ENCODE data around the gene LRRC23. TPM values are rescaled to one million over a fixed set of nuclear protein-coding genes. Genes with fewer than 3 reads are reported as not detected.
"Not testable (repeated sequence)": the region's sequence is repeated elsewhere in the genome, so short reads cannot be mapped to it uniquely, and the experiment has no call there.

LRRC23 gene
- total RNA-seq = 4.3 TPM

- Histone ChIP-seq H3K9me3 (ENCODE audit: low read depth, low read length) (no peaks in the 10 kb centered on the region), H3K27me3 (ENCODE audit: insufficient read depth, low read length) (no peaks in the 10 kb centered on the region), H3K4me3 (ENCODE audit: low read length) (peak within 1 kb of the TSS; percentile 56), H3K4me1 (ENCODE audit: insufficient read depth, low read length) (peaks cover 24% of the 10 kb centered on the region)
These were observed at the start of gene LRRC23 for GRCh38 chr12:6904280-6905276. LRRC23 (plus strand) TSS chr12:6904822; CDS start chr12:6905634, 812 bp downstream.

GRCh38 chr12:6855322-6855721 is 49.3 kb upstream of the LRRC23 start:
- Histone ChIP-seq H3K27me3 (ENCODE audit: insufficient read depth, low read length) (no peaks in the 10 kb centered on the region), H3K4me1 (ENCODE audit: insufficient read depth, low read length) (peaks cover 27% of the 10 kb centered on the region), H3K9me3 (ENCODE audit: low read depth, low read length) (no peaks in the 10 kb centered on the region), H3K4me3 (ENCODE audit: low read length) (no peak overlapping the region)

- no peak overlapping the region for H3K4me3 ChIP-seq (ENCODE audit: low read length)
- H3K4me1 ChIP-seq (ENCODE audit: insufficient read depth, low read length) = peaks cover 7% of the 10 kb centered on the region
- H3K27me3 ChIP-seq (ENCODE audit: insufficient read depth, low read length) = no peaks in the 10 kb centered on the region
- no peaks in the 10 kb centered on the region for H3K9me3 ChIP-seq (ENCODE audit: low read depth, low read length)
These were observed 45.8 kb upstream of the LRRC23 start for GRCh38 chr12:6858799-6859198.

GRCh38 chr12:6860116-6860515 is 44.5 kb upstream of the LRRC23 start:
- Histone ChIP-seq H3K9me3 (ENCODE audit: low read depth, low read length) (no peaks in the 10 kb centered on the region), H3K4me1 (ENCODE audit: insufficient read depth, low read length) (no peaks in the 10 kb centered on the region), H3K4me3 (ENCODE audit: low read length) (no peak overlapping the region), H3K27me3 (ENCODE audit: insufficient read depth, low read length) (no peaks in the 10 kb centered on the region)

- no peaks in the 10 kb centered on the region for H3K9me3 ChIP-seq (ENCODE audit: low read depth, low read length)
These were observed 43.7 kb upstream of the LRRC23 start for GRCh38 chr12:6860942-6861341.

GRCh38 chr12:6861391-6861790 is 43.2 kb upstream of the LRRC23 start:
- Histone ChIP-seq H3K4me3 (ENCODE audit: low read length) (no peak overlapping the region), H3K4me1 (ENCODE audit: insufficient read depth, low read length) (peaks cover 1% of the 10 kb centered on the region), H3K27me3 (ENCODE audit: insufficient read depth, low read length) (no peaks in the 10 kb centered on the region), H3K9me3 (ENCODE audit: low read depth, low read length) (no peaks in the 10 kb centered on the region)

More at GRCh38 chr12:6860942-6861341, 43.7 kb upstream of the LRRC23 start:
- Histone ChIP-seq H3K4me1 (ENCODE audit: insufficient read depth, low read length) (no peaks in the 10 kb centered on the region), H3K4me3 (ENCODE audit: low read length) (no peak overlapping the region), H3K27me3 (ENCODE audit: insufficient read depth, low read length) (no peaks in the 10 kb centered on the region)

GRCh38 chr12:6863033-6863432 is 41.6 kb upstream of the LRRC23 start:
- Histone ChIP-seq H3K4me1 (ENCODE audit: insufficient read depth, low read length) (peaks cover 9% of the 10 kb centered on the region), H3K27me3 (ENCODE audit: insufficient read depth, low read length) (no peaks in the 10 kb centered on the region), H3K4me3 (ENCODE audit: low read length) (no peak overlapping the region), H3K9me3 (ENCODE audit: low read depth, low read length) (no peaks in the 10 kb centered on the region)

GRCh38 chr12:6863586-6864321 is 40.9 kb upstream of the LRRC23 start:
- Histone ChIP-seq H3K27me3 (ENCODE audit: insufficient read depth, low read length) (no peaks in the 10 kb centered on the region), H3K4me1 (ENCODE audit: insufficient read depth, low read length) (peaks cover 16% of the 10 kb centered on the region), H3K4me3 (ENCODE audit: low read length) (no peak overlapping the region), H3K9me3 (ENCODE audit: low read depth, low read length) (no peaks in the 10 kb centered on the region)

- H3K27me3 ChIP-seq (ENCODE audit: insufficient read depth, low read length); H3K9me3 ChIP-seq (ENCODE audit: low read depth, low read length); H3K4me3 ChIP-seq (ENCODE audit: low read length): not testable (repeated sequence)
- peaks cover 28% of the 10 kb centered on the region for H3K4me1 ChIP-seq (ENCODE audit: insufficient read depth, low read length)
These were observed 39.3 kb upstream of the LRRC23 start for GRCh38 chr12:6865307-6865706.

GRCh38 chr12:6866163-6866919 is 38.3 kb upstream of the LRRC23 start:
- H3K4me1 ChIP-seq (ENCODE audit: insufficient read depth, low read length) = peaks cover 37% of the 10 kb centered on the region
- peak overlapping the region; percentile 78 for H3K4me3 ChIP-seq (ENCODE audit: low read length)
- H3K9me3 ChIP-seq (ENCODE audit: low read depth, low read length) = no peaks in the 10 kb centered on the region

GRCh38 chr12:6866920-6867412 is 37.7 kb upstream of the LRRC23 start:
- Histone ChIP-seq H3K27me3 (ENCODE audit: insufficient read depth, low read length) (no peaks in the 10 kb centered on the region), H3K4me3 (ENCODE audit: low read length) (peak overlapping the region; percentile 78), H3K9me3 (ENCODE audit: low read depth, low read length) (no peaks in the 10 kb centered on the region), H3K4me1 (ENCODE audit: insufficient read depth, low read length) (peaks cover 43% of the 10 kb centered on the region)

More at GRCh38 chr12:6866163-6866919, 38.3 kb upstream of the LRRC23 start:
- H3K27me3 ChIP-seq (ENCODE audit: insufficient read depth, low read length) = no peaks in the 10 kb centered on the region

GRCh38 chr12:6867413-6868210 is 37.0 kb upstream of the LRRC23 start, which contains the start of gene TPI1:
TPI1 (plus strand) TSS chr12:6867531; CDS start chr12:6867567, 36 bp downstream.
- H3K27me3 ChIP-seq (ENCODE audit: insufficient read depth, low read length) = no peaks in the 10 kb centered on the region
- peaks cover 48% of the 10 kb centered on the region for H3K4me1 ChIP-seq (ENCODE audit: insufficient read depth, low read length)
- H3K9me3 ChIP-seq (ENCODE audit: low read depth, low read length) = no peaks in the 10 kb centered on the region
- peak within 1 kb of the TSS; percentile 78 for H3K4me3 ChIP-seq (ENCODE audit: low read length)

GRCh38 chr12:6868211-6869048 is 36.2 kb upstream of the LRRC23 start:
- H3K4me3 ChIP-seq (ENCODE audit: low read length) = peak overlapping the region; percentile 78
- H3K27me3 ChIP-seq (ENCODE audit: insufficient read depth, low read length) = no peaks in the 10 kb centered on the region
- peaks cover 48% of the 10 kb centered on the region for H3K4me1 ChIP-seq (ENCODE audit: insufficient read depth, low read length)
- H3K9me3 ChIP-seq (ENCODE audit: low read depth, low read length) = no peaks in the 10 kb centered on the region

All from mononuclear cell (primary cell).